Endothelial cell of umbilical vein (primary cell): ENCODE results near the gene ABTB2. TPM values are rescaled to one million over a fixed set of nuclear protein-coding genes. Genes with fewer than 3 reads are reported as not detected.

Source experiments
- BruUV-seq: library from RNA; stranded (reverse); fragments of 400-500 nt; replicated peaks from 2 replicates; lab custom pipeline; 2021; lab: Mats Ljungman, UMichigan
- CTCF ChIA-PET: fragments of 300-600, 350-600 bp; sonication (Branson Sonifier 250); formaldehyde crosslinking; loops from one replicate; lab custom pipeline; 2021; ENCODE audit warnings: antibody characterized with exemption, inconsistent platforms; lab: Charles Lee
- POLR2A ChIA-PET: fragments of 300-600, 350-600 bp; sonication (Branson Sonifier 250); formaldehyde crosslinking; loops from one replicate; lab custom pipeline; 2021; ENCODE audit warnings: antibody characterized with exemption, inconsistent platforms; lab: Charles Lee
- DNase-seq: peaks from one replicate; pipeline ENCODE4 v3.0.0-alpha.2; 2011; ENCODE audit warnings: low read depth, low spot score
- FAIRE-seq: peaks from 2 replicates; lab custom pipeline; 2011; peaks lifted over from hg19 to GRCh38; lab: Jason Lieb, UNC
- H2AFZ ChIP-seq: 2 replicates; pipeline ENCODE4 v1.6.0; 2012; ENCODE audit warnings: low read depth, low read length, control low read depth, inconsistent platforms
- H3K27ac ChIP-seq: 2 replicates; pipeline ENCODE4 v1.5.1; 2011; ENCODE audit warnings: low read depth, mild to moderate bottlenecking, control low read depth, low read length, moderate library complexity; ENCODE audit not compliant: insufficient read depth
- H3K27me3 ChIP-seq, 2 experiments: 2 replicates each; pipeline versions ENCODE4 v1.6.0 to v1.6.1; 2011; ENCODE audit warnings: low read length in 2 of 2, mixed read lengths in 1 of 2; ENCODE audit not compliant: control insufficient read depth in 2 of 2, insufficient read depth in 2 of 2
- H3K36me3 ChIP-seq, 2 experiments: 2 replicates in 1 of 2; 3 replicates in 1 of 2; pipeline ENCODE4 v1.5.1; 2011; ENCODE audit warnings: low read length in 2 of 2, mild to moderate bottlenecking in 1 of 2, moderate library complexity in 1 of 2; ENCODE audit not compliant: control insufficient read depth in 2 of 2, insufficient read depth in 2 of 2; ENCODE audit errors: extremely low read depth in 1 of 2
- H3K4me1 ChIP-seq: 3 replicates; pipeline ENCODE4 v1.5.1; 2011; ENCODE audit warnings: mild to moderate bottlenecking, low read length; ENCODE audit not compliant: control insufficient read depth, insufficient read depth; ENCODE audit errors: extremely low read depth
- H3K4me2 ChIP-seq: 2 replicates; pipeline ENCODE4 v1.6.1; 2011; ENCODE audit warnings: low read length, control low read depth, mixed read lengths; ENCODE audit not compliant: insufficient read depth
- H3K4me3 ChIP-seq, 3 experiments: fragments of 200-600 bp in 1 of 3; sonication (generic), shearing (Covaris generic) in 1 of 3; replicated peaks in 1 of 3; 2 replicates each; pipeline ENCODE4 v1.5.1; 2011 to 2016; ENCODE audit warnings: control low read depth in 3 of 3, low read length in 3 of 3, mild to moderate bottlenecking in 2 of 3, inconsistent platforms in 1 of 3, low read depth in 1 of 3, moderate library complexity in 1 of 3; ENCODE audit not compliant: insufficient read depth in 1 of 3
- H3K79me2 ChIP-seq: 2 replicates; pipeline ENCODE4 v1.6.0; 2012; ENCODE audit warnings: low read length, inconsistent platforms; ENCODE audit not compliant: control insufficient read depth, insufficient read depth
- H3K9ac ChIP-seq: replicated peaks from 2 replicates; pipeline ENCODE3; 2011; ENCODE audit warnings: low read length, control low read depth; ENCODE audit not compliant: insufficient read depth; ENCODE audit errors: extremely low read depth
- H3K9me1 ChIP-seq: replicated peaks from 3 replicates; pipeline ENCODE4 v1.6.0; 2011; ENCODE audit warnings: mild to moderate bottlenecking, low read length; ENCODE audit not compliant: control insufficient read depth, insufficient read depth; ENCODE audit errors: extremely low read depth
- H3K9me3 ChIP-seq: replicated peaks from 2 replicates; pipeline ENCODE4 v1.5.1; 2012; ENCODE audit warnings: low read length, inconsistent platforms; ENCODE audit not compliant: control insufficient read depth, insufficient read depth
- H4K20me1 ChIP-seq: replicated peaks from 2 replicates; pipeline ENCODE3; 2011; ENCODE audit warnings: mild to moderate bottlenecking, low read length; ENCODE audit not compliant: control insufficient read depth, insufficient read depth; ENCODE audit errors: extremely low read depth
- CTCF ChIP-seq, 2 donors: IDR thresholded peaks; 1 replicate in 1 of 2; 2 replicates in 1 of 2; pipeline ENCODE4 v1.5.1; 2011; ENCODE audit warnings: low read length in 2 of 2, mild to moderate bottlenecking in 2 of 2, moderate library complexity in 2 of 2, control low read depth in 1 of 2, inconsistent platforms in 1 of 2, low read depth in 1 of 2; ENCODE audit not compliant: insufficient read depth in 1 of 2; ENCODE audit errors: extremely low read depth in 1 of 2
- EZH2 ChIP-seq: IDR thresholded peaks from 2 replicates; pipeline ENCODE4 v1.6.1; 2012; ENCODE audit warnings: borderline replicate concordance, low read depth, mild to moderate bottlenecking, moderate library complexity, low read length, inconsistent platforms; ENCODE audit not compliant: severe bottlenecking
- GATA2 ChIP-seq: IDR thresholded peaks from 2 replicates; pipeline ENCODE4 v1.7.0; 2011; ENCODE audit warnings: low read depth, mild to moderate bottlenecking, moderate library complexity, mixed read lengths, low read length; ENCODE audit not compliant: insufficient read length, insufficient read depth
- MAX ChIP-seq: IDR thresholded peaks from 2 replicates; pipeline ENCODE4 v1.6.1; 2011; ENCODE audit not compliant: insufficient read depth, insufficient read length
- MYC ChIP-seq: IDR thresholded peaks from one replicate; pipeline ENCODE4 v1.6.1; 2011; ENCODE audit warnings: mild to moderate bottlenecking, low read depth, low read length
- dilution Hi-C: fragments of 300-500 bp; cut with MboI; formaldehyde crosslinking; loops from one replicate; pipeline ENCODE4 v1.15.0; 2019; ENCODE audit warnings: low sequenced_read_pairs; ENCODE audit not compliant: extremely low pct_ligation_motif_present
- intact Hi-C: fragments of 100-400 bp; cut with micrococcal nuclease; formaldehyde crosslinking; loops from one replicate; pipeline ENCODE4 v1.10.0; 2022
- polyA plus RNA-seq, 4 experiments: library from polyadenylated mRNA; depleted of rRNA in 3 of 4; stranded (reverse) in 3 of 4; unstranded in 1 of 4; fragments of >200 nt; gene quantifications; 2 replicates each; pipeline versions ENCODE4 v1.2.1 to v1.2.3, GENCODE V29; 2011 to 2012; ENCODE audit warnings: missing spikeins in 1 of 4
- total RNA-seq: library from RNA; stranded (reverse); gene quantifications from 2 replicates; pipeline ENCODE4 v1.2.3, GENCODE V29; 2021

Gene ABTB2
- total and polyA plus RNA-seq, 2 donors (not counting 3 experiments of a cell fraction or from before 2014, with no cell fraction given) = 0.11 to 0.14 TPM

GRCh38 chr11:34166806-34167740, 190.7 kb downstream of the ABTB2 start:
- POLR2A ChIA-PET = no interaction called here
- H3K79me2 ChIP-seq = no peaks in the 10 kb centered on the region
- no peak for DNase-seq
- no peak for TF ChIP-seq MYC
- no peak for TF ChIP-seq EZH2
- TF ChIP-seq CTCF (IDR thresholded peaks at IDR 0.05; ENCODE audit: extremely low read depth in 1 of 2, insufficient read depth in 1 of 2, low read depth in 1 of 2, low read length in 2 of 2) = no peak
- no peak for TF ChIP-seq GATA2
- TF ChIP-seq MAX = no peak
- H3K27me3 ChIP-seq = no peaks in the 10 kb centered on the region
- dilution Hi-C loops (no loop called here), intact Hi-C loops (no loop called here)
- no peak for FAIRE-seq
- no peak overlapping the region for H3K4me3 ChIP-seq
- H4K20me1 ChIP-seq = no peaks in the 10 kb centered on the region
- H3K4me2 ChIP-seq = no peak overlapping the region
- BruUV-seq = no TSS peak
- no peaks in the 10 kb centered on the region for H3K36me3 ChIP-seq
- CTCF ChIA-PET = no interaction called here
- peaks cover 3% of the 10 kb centered on the region for H3K4me1 ChIP-seq
- H3K9ac ChIP-seq = no peak overlapping the region
- no peak overlapping the region for H3K27ac ChIP-seq
- H3K9me1 ChIP-seq = no peaks in the 10 kb centered on the region
- no peak overlapping the region for H2AFZ ChIP-seq
- H3K9me3 ChIP-seq = no peaks in the 10 kb centered on the region
